ENCODE measurements around the gene ATP6V1G2.
"Not testable (repeated sequence)": the region's sequence is repeated elsewhere in the genome, so short reads cannot be mapped to it uniquely, and the experiment has no call there.

ATP6V1G2 gene

DNA sequence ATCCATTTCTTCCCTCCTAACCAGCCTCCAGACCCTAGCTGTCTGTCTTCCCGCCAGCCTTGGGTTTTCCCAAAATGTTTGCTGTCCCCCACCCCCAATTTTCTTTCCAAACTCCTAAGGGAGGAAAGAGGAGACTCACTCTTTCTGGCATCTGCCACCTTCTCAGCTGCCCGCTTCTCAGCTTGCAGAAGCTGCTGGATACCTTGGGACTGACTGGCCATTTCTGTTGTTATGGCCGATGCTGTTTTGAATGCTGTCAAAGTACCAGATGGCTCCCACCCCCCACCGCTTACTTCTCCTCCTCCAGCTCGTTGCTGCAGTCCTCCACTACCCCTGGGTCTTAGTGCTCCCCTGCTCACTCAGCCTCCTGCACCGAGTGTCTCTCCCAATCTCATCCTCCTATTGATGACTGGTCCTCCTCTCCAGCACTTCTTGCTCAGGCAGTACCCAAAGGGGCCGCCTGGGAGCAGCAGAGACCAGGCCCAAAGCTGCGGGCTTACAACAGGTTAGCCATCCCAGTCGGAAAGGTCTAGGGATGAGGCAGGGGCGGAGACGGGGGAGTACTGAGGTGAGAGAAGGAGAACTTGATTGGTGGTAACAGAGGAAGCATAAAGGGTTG lies at the start of gene ATP6V1G2:
TSS of gene ATP6V1G2 (minus strand) at position 270 of the 619 bp plus-strand sequence. CDS start at position 221, 49 bp downstream.
- no peak for DNase-seq

DNA sequence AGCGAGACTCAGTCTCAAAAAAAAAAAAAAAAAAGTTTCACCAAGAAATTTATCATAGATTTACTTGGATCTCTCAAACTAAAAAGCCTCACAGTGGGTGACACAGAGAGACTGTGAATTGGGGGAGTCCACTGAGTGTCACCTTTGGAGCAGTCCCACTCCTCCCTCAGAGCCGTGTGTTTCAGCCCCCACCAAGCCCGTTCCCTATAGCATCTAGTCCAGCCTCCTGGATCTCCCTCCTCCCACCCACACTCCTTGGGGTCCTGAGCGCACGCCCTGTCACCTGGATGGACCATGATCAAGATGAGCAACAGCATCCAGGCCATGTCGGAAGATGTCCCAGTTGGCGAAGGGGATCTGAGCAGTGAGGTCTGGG lies 46.0 kb upstream of the ATP6V1G2 start:
- no peak for DNase-seq

DNA sequence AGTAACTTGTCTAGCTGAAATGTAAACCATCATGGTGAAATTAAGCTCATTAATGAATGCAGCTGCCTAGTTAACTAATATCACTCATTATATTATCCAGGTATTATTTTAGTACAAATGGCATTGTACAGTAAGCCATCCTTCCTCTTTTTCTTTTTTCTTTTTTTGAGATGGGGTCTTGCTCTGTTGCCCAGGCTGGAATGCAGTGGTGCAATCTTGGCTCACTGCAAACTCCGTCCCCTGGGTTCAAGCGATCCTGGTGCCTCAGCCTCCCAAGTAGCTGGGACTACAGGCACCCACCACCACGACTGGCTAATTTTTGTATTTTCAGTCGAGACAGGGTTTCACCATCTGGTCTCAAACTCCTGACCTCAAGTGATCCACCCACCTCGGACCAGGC lies 44.3 kb upstream of the ATP6V1G2 start:
- not testable (repeated sequence) for DNase-seq

DNA sequence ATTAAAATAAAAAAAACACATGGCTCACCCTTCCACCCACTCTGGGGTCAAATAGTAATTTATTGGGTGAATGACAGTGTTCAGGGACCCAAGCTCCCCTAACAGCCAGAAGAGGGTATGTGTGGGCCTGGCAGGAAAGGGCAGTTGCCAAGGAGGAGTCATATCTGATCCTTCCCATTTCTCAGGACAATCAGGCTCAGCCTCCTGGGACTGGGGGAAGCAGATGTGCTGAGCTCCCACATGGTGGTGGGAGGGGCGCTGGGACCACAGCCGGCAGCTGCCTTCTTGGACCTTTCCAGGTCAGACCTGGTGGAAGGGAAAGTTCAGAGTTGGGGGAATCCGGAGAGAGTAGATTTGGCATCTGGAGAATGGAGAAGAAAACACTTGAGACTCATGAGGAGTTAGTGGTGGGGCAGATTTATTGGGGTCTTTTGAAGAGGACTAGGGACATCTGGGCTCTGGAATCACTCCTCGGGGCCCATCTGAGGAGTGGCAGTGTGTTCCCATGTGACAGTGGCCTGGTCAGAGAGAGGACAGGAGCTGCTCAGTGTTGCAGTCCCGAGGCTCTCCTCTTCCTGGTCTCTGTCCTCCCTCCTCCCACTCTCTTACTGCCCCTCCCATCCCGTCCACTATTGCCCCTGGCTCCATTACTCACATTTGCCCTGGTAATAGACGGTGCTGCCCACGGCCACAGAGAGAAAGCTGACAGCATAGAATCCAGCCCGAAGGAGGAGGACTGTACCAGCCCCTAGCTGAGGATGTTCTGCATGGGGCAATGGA lies 42.7 kb upstream of the ATP6V1G2 start:
- no peak for DNase-seq

GRCh38 chr6:31587791-31588777 lies 41.7 kb upstream of the ATP6V1G2 start:
- no peak for DNase-seq

DNA sequence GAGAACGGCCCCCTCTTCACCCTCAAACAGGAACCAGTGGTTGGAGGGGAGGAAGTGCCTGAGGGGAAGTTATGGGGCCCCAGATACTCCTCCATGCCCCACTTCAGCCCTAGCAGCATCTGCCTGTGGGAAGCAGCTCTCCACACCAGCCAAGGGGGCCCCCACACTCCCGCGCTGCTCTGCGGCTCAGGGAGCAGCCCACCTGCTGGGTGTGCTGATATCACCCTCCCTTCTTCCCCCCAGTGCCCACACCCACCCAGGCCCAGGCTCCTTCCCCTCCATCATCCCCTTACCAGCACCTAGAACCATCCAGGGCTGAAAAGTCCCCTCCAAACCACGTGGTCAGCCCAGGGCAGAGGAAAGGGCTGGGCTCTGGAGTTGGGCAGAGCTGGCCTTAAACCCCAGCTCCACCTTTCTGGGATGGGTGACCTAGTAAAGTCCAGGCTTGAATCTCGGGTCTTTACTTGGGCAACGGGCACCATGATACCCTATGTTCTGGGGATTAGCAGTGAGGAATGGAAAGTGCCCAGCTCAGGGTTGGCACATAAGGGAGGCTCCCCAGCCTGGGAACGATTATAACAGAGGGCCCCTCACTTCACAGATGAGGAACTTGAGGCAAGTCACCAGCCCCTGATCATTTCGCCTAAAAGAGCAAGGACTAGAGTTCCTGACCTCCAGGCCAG lies 40.3 kb upstream of the ATP6V1G2 start:
- DNase-seq, result no peak

DNA sequence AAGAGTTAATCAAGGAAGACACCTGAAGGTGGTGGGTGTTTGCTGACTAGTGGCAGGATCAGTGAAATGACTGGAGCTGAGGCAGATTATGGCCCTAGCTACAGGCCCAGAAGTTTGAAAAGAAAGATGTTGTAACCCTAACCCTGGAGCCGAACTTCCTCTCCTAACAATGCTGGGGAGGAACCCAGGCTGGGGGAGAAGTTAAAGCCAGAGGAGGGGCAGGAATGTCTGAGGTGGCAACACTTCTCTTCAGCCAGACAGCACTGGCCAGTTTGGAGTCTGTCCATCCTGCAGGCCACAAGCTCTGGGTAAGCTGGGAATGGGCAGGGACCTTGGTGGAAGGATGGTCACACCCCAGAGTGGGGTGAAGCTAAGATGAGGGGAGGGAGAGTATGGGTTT lies 39.6 kb upstream of the ATP6V1G2 start, which contains the start of gene LST1:
TSS of gene LST1 (plus strand) at position 270 of the 400 bp plus-strand sequence. CDS start 1,023 bp downstream, outside the sequence.
- no peak for DNase-seq

DNA sequence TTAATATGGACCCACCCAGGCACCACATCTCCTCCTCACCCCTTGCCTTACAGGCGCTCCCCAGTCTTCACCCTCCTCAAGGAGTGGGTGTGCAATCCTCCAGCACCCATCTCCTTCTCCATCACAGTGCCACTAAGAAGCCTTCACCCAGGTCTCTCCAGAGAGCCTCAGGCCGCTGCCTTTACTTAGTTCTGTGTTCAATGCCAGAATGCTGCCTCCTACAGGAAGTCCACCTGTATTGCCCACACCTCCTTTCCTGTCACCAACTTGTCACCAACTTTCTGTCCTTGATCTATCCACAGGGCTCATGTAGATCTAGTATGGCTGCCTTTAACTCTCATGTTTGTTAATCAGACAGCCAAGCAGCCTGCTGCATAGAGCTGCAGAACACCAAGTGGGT lies 39.1 kb upstream of the ATP6V1G2 start:
- no peak for DNase-seq

DNA sequence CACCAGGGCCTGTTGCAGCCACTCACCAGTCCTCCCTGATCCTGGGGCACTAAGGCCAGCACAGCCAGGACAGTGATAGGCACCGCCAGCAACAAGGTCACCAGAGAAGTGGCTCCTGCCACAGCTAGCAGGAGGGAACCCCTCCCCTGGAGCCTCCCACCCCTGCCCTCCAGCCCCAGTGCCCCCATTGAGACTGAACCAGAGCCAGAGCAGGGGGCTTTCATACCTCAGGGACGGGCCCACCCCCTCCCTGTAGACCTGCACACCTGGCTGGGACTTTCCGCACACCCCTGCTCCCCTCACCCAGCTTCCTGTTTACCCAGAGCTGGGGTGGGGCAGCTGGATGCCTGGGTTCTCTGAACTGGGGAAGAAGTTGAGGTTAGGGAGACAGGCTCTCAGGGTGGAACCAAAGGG lies 35.8 kb upstream of the ATP6V1G2 start, which contains the start of gene LTB:
TSS of gene LTB (minus strand) at position 195 of the 414 bp plus-strand sequence. CDS start at position 188, 7 bp downstream.
- DNase-seq, result no peak

DNA sequence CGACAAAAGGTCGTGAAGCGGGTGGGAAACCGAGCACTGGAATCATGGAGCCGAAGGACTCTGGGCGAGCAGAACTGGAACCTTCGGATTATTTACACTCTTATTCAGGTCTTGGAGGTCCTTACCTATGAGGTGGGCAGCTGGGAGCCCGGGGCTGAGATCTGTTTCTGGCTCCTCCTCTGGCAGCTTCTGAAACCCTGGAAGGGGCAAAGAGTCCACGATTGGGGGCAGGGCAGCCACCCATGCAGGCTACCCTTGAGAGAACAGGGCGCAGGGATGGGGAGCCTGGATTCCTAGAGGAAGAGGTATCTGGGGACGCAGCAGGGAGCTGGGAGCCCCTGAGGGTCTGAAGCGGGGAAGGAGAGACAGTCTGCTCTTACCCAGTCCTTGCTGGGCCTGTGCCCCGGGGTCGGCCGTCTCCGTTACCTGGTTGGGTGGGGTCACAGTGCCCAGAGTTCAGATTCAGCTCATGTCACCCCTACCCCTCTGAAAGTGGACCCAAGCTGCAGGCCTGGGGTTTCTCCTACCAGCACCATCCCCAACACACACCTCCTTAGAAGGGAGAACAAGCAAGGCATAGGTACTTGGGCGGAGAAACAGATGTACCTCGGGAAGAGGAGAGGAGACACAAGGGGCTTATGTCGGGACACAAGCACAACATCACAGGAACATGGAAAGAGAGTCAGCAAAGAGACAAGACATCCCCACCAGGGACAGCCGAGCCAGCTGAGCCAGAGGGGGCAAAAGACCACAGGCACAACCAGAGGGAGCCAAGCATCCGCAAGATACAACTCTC lies 35.2 kb upstream of the ATP6V1G2 start:
- DNase-seq, result no peak

GRCh38 chr6:31580807-31581433 lies 34.5 kb upstream of the ATP6V1G2 start:
- peak; percentile 89 for DNase-seq

DNA sequence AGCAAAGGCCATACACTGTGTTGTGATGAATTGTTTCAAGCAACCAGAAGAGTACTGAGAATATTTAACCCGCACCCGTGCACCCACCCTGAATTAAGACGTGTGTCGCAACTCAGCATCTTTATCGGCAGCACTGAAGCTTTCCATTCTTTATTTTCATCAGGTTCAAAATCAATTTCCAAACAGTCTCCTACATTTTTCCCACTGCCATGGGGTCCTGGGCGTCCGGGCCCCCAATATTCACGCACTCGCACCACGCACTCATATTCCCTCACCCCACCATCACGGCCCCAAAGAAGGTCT lies 34.0 kb upstream of the ATP6V1G2 start:
- no peak for DNase-seq

DNA sequence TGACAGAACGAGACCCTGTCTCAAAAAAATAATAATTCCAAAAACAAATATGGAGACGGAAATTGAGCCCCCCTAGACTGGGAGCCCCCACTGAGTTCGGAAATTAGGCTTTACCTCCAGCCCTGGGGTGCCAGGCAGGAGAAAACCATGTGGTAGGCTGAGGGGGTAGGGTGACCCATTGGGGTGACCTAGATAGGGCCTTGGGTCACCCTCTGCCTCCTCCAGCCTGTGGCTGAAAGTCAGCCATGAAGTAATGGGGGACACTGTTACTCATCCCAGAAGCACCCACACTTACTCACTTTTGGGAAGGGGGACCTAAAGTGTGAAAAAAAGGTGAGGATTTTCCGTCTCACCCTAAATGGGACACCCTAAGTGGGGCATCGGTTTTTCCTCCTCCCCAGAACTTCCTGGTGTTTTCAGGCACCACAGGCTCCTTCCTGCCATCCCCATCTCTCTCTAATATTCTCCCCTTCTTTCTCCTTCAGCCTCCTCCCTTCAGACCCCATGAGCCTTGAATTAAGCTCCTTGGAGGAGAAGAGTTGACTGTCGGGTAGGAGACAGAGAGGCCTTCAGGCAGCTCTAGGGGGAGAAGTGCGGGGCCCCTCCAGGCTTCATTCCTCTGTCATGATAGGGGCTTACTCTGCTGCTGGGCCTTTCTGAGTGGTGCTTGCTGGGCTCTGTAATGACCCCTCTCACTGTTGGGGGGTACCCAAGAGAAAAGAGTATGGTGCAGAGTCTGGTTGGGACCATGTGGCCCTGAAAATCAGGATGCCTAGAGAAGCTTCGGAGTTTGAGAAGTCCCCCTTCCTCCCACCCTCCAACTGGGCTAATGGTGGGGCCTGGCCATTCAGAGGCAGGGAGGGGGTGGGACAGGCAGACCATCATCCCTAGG lies 33.4 kb upstream of the ATP6V1G2 start:
- DNase-seq, result no peak

DNA sequence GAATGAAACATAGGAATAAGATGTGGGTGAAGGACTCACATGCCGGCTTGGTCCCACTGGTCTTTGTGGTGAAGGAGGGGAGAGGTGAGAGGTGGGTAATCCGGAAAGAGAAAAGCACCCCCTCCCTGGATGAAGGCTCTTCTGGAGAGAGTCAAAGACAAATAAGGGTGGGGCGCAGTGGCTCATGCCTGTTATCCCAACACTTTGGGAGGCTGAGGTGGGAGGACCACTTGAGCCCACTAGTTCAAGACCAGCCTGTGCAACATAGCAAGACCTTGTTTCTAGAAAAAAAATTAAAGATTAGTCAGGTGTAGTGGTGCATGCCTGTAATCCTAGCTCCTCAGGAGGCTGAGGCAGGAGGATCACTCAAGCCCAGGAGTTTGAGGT lies 32.7 kb upstream of the ATP6V1G2 start:
- DNase-seq, result no peak

- peak; percentile 44 for DNase-seq
Measured at GRCh38 chr6:31578184-31579118, 32.0 kb upstream of the ATP6V1G2 start.

DNA sequence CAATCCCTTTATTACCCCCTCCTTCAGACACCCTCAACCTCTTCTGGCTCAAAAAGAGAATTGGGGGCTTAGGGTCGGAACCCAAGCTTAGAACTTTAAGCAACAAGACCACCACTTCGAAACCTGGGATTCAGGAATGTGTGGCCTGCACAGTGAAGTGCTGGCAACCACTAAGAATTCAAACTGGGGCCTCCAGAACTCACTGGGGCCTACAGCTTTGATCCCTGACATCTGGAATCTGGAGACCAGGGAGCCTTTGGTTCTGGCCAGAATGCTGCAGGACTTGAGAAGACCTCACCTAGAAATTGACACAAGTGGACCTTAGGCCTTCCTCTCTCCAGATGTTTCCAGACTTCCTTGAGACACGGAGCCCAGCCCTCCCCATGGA lies 31.2 kb upstream of the ATP6V1G2 start:
- DNase-seq, result no peak

DNA sequence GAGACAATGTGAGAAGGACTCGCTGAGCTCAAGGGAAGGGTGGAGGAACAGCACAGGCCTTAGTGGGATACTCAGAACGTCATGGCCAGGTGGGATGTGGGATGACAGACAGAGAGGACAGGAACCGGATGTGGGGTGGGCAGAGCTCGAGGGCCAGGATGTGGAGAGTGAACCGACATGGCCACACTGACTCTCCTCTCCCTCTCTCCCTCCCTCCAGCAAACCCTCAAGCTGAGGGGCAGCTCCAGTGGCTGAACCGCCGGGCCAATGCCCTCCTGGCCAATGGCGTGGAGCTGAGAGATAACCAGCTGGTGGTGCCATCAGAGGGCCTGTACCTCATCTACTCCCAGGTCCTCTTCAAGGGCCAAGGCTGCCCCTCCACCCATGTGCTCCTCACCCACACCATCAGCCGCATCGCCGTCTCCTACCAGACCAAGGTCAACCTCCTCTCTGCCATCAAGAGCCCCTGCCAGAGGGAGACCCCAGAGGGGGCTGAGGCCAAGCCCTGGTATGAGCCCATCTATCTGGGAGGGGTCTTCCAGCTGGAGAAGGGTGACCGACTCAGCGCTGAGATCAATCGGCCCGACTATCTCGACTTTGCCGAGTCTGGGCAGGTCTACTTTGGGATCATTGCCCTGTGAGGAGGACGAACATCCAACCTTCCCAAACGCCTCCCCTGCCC lies 30.6 kb upstream of the ATP6V1G2 start:
- DNase-seq, result no peak

DNA sequence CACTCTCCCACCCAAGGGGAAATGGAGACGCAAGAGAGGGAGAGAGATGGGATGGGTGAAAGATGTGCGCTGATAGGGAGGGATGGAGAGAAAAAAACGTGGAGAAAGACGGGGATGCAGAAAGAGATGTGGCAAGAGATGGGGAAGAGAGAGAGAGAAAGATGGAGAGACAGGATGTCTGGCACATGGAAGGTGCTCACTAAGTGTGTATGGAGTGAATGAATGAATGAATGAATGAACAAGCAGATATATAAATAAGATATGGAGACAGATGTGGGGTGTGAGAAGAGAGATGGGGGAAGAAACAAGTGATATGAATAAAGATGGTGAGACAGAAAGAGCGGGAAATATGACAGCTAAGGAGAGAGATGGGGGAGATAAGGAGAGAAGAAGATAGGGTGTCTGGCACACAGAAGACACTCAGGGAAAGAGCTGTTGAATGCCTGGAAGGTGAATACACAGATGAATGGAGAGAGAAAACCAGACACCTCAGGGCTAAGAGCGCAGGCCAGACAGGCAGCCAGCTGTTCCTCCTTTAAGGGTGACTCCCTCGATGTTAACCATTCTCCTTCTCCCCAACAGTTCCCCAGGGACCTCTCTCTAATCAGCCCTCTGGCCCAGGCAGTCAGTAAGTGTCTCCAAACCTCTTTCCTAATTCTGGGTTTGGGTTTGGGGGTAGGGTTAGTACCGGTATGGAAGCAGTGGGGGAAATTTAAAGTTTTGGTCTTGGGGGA lies 29.7 kb upstream of the ATP6V1G2 start:
- DNase-seq, result no peak
